HCT116 (cell line): ENCODE data around the gene CHAMP1.

Experiments used
- CTCF ChIP-seq, 3 experiments: fragments of 200-600 bp in 1 of 3; sonication (generic) in 1 of 3; IDR thresholded peaks in 2 of 3; conservative IDR thresholded peaks in 1 of 3; 2 replicates each; pipeline ENCODE4 v1.5.1; 2012 to 2017; ENCODE audit warnings: low read depth in 2 of 3, low read length in 2 of 3, antibody characterized with exemption in 1 of 3, borderline replicate concordance in 1 of 3, control low read depth in 1 of 3, mild to moderate bottlenecking in 1 of 3, mixed read lengths in 1 of 3, mixed run types in 1 of 3, moderate library complexity in 1 of 3; ENCODE audit not compliant: insufficient read depth in 1 of 3
- EZH2 ChIP-seq: fragments of 200-600 bp; sonication (generic); IDR thresholded peaks from 2 replicates; pipeline ENCODE4 v1.6.1; 2017; ENCODE audit warnings: antibody characterized with exemption, mixed run types
- EZH2phosphoT487 ChIP-seq: fragments of 200-600 bp; IDR thresholded peaks from 2 replicates; pipeline ENCODE4 v1.6.1; 2018; ENCODE audit warnings: antibody characterized with exemption, borderline replicate concordance

GRCh38 chr13:114313061-114313860 lies 1.0 kb upstream of the CHAMP1 start:
- TF ChIP-seq CTCF (IDR thresholded peaks at IDR 0.05 in 2 of 3, conservative IDR thresholded peaks at IDR 0.05 in 1 of 3; ENCODE audit: borderline replicate concordance in 1 of 3, insufficient read depth in 1 of 3, low read depth in 2 of 3, low read length in 2 of 3) (no peak), EZH2phosphoT487 (no peak), EZH2 (no peak)
